Activated naive CD8-positive, alpha-beta T cell treated with anti-CD3 and anti-CD28 coated beads, Interleukin-2, amount 50 U/mL, for 24 hours (primary cell): ENCODE data around the gene RSPH6A.

Source experiments
- ATAC-seq: fragments of 150-1000 bp; cut with Tn5 transposase; one replicate; pipeline ENCODE4 v1.10.0; 2021
- DNase-seq: peaks from one replicate; pipeline ENCODE4 v3.0.0; 2021
- H3K27ac Mint-ChIP-seq: one replicate; pipeline ENCODE4 v1.8.0; 2021; ENCODE audit warnings: mild to moderate bottlenecking, mixed read lengths
- H3K27me3 Mint-ChIP-seq: one replicate; pipeline ENCODE4 v1.8.0; 2021; ENCODE audit warnings: mixed read lengths
- H3K36me3 Mint-ChIP-seq: one replicate; pipeline ENCODE4 v1.8.0; 2021; ENCODE audit warnings: low read depth, mixed read lengths
- H3K4me1 Mint-ChIP-seq: one replicate; pipeline ENCODE4 v1.8.0; 2021; ENCODE audit warnings: mixed read lengths
- H3K4me3 Mint-ChIP-seq: one replicate; pipeline ENCODE4 v1.8.0; 2021; ENCODE audit warnings: mild to moderate bottlenecking, moderate library complexity, mixed read lengths
- H3K9me3 Mint-ChIP-seq: one replicate; pipeline ENCODE4 v1.8.0; 2021; ENCODE audit warnings: mixed read lengths

The RSPH6A gene

GRCh38 chr19:45771311-45771933, 43.7 kb downstream of the RSPH6A start:
- ATAC-seq: no peak
- no peaks in the 10 kb centered on the region for H3K9me3 Mint-ChIP-seq
- H3K27ac Mint-ChIP-seq: no peak overlapping the region
- no peaks in the 10 kb centered on the region for H3K36me3 Mint-ChIP-seq
- H3K4me3 Mint-ChIP-seq: no peak overlapping the region
- no peak for DNase-seq
- peaks cover 10% of the 10 kb centered on the region for H3K27me3 Mint-ChIP-seq
- peaks cover 14% of the 10 kb centered on the region for H3K4me1 Mint-ChIP-seq

GRCh38 chr19:45770192-45771101, 44.7 kb downstream of the RSPH6A start:
- peaks cover 12% of the 10 kb centered on the region for H3K27me3 Mint-ChIP-seq
- no peaks in the 10 kb centered on the region for H3K9me3 Mint-ChIP-seq
- peak overlapping the region; percentile 77 for H3K4me3 Mint-ChIP-seq
- no peak overlapping the region for H3K27ac Mint-ChIP-seq
- no peaks in the 10 kb centered on the region for H3K36me3 Mint-ChIP-seq
- DNase-seq (peak; percentile 92), ATAC-seq (peak; percentile 75)
- H3K4me1 Mint-ChIP-seq: peaks cover 14% of the 10 kb centered on the region

- Mint-ChIP-seq H3K4me3 (peak overlapping the region; percentile 77), H3K4me1 (peaks cover 14% of the 10 kb centered on the region), H3K36me3 (no peaks in the 10 kb centered on the region), H3K9me3 (no peaks in the 10 kb centered on the region), H3K27me3 (peaks cover 16% of the 10 kb centered on the region), H3K27ac (peak overlapping the region; percentile 60)
- peak; percentile 48 for DNase-seq
- ATAC-seq: peak; percentile 24
Measured at GRCh38 chr19:45769821-45770191, 45.3 kb downstream of the RSPH6A start.

GRCh38 chr19:45768984-45769782, 45.9 kb downstream of the RSPH6A start, which contains the start of gene SIX5:
Gene SIX5, minus strand, starts transcription at chr19:45769252. Its CDS starts 408 bp downstream, at chr19:45768844.
- DNase-seq (peak; percentile 98), ATAC-seq (peak; percentile 65)
- Mint-ChIP-seq H3K27me3 (peaks cover 20% of the 10 kb centered on the region), H3K36me3 (no peaks in the 10 kb centered on the region), H3K4me3 (peak within 1 kb of the TSS; percentile 77), H3K4me1 (peaks cover 14% of the 10 kb centered on the region), H3K27ac (peak within 1 kb of the TSS; percentile 60), H3K9me3 (no peaks in the 10 kb centered on the region)

GRCh38 chr19:45768655-45768983, 46.5 kb downstream of the RSPH6A start:
- peak; percentile 57 for DNase-seq
- Mint-ChIP-seq H3K9me3 (no peaks in the 10 kb centered on the region), H3K27me3 (peaks cover 20% of the 10 kb centered on the region), H3K27ac (peak overlapping the region; percentile 60), H3K4me3 (peak overlapping the region; percentile 77), H3K36me3 (no peaks in the 10 kb centered on the region), H3K4me1 (peaks cover 14% of the 10 kb centered on the region)
- ATAC-seq: no peak

GRCh38 chr19:45767881-45768654, 47.0 kb downstream of the RSPH6A start:
- Mint-ChIP-seq H3K36me3 (no peaks in the 10 kb centered on the region), H3K27me3 (peaks cover 20% of the 10 kb centered on the region), H3K4me1 (peaks cover 14% of the 10 kb centered on the region), H3K27ac (no peak overlapping the region), H3K9me3 (no peaks in the 10 kb centered on the region), H3K4me3 (peak overlapping the region; percentile 59)
- DNase-seq: peak; percentile 26
- ATAC-seq: no peak

- H3K27me3 Mint-ChIP-seq: peaks cover 20% of the 10 kb centered on the region
- ATAC-seq (no peak), DNase-seq (no peak)
- H3K4me3 Mint-ChIP-seq: peak overlapping the region; percentile 29
- no peaks in the 10 kb centered on the region for H3K9me3 Mint-ChIP-seq
- no peak overlapping the region for H3K27ac Mint-ChIP-seq
- peaks cover 14% of the 10 kb centered on the region for H3K4me1 Mint-ChIP-seq
- no peaks in the 10 kb centered on the region for H3K36me3 Mint-ChIP-seq
Measured at GRCh38 chr19:45767410-45767880, 47.7 kb downstream of the RSPH6A start.

GRCh38 chr19:45766869-45767346, 48.2 kb downstream of the RSPH6A start:
- Mint-ChIP-seq H3K27ac (no peak overlapping the region), H3K27me3 (peaks cover 16% of the 10 kb centered on the region), H3K36me3 (no peaks in the 10 kb centered on the region), H3K4me3 (no peak overlapping the region), H3K9me3 (no peaks in the 10 kb centered on the region), H3K4me1 (peaks cover 14% of the 10 kb centered on the region)
- ATAC-seq: no peak
- DNase-seq: no peak

GRCh38 chr19:45766296-45766868, 48.7 kb downstream of the RSPH6A start:
- H3K36me3 Mint-ChIP-seq: no peaks in the 10 kb centered on the region
- H3K9me3 Mint-ChIP-seq: no peaks in the 10 kb centered on the region
- peaks cover 14% of the 10 kb centered on the region for H3K4me1 Mint-ChIP-seq
- H3K27me3 Mint-ChIP-seq: peaks cover 15% of the 10 kb centered on the region
- no peak overlapping the region for H3K4me3 Mint-ChIP-seq
- ATAC-seq (no peak), DNase-seq (no peak)
- no peak overlapping the region for H3K27ac Mint-ChIP-seq

- Mint-ChIP-seq H3K27ac (no peak overlapping the region), H3K9me3 (no peaks in the 10 kb centered on the region), H3K4me1 (peaks cover 14% of the 10 kb centered on the region), H3K4me3 (no peak overlapping the region), H3K36me3 (no peaks in the 10 kb centered on the region), H3K27me3 (peaks cover 10% of the 10 kb centered on the region)
- ATAC-seq: no peak
- no peak for DNase-seq
Measured at GRCh38 chr19:45765702-45766295, 49.3 kb downstream of the RSPH6A start.

GRCh38 chr19:45764945-45765701, 50.0 kb downstream of the RSPH6A start:
- no peak for ATAC-seq
- Mint-ChIP-seq H3K4me1 (peaks cover 9% of the 10 kb centered on the region), H3K36me3 (no peaks in the 10 kb centered on the region), H3K9me3 (no peaks in the 10 kb centered on the region), H3K27me3 (peaks cover 10% of the 10 kb centered on the region), H3K27ac (no peak overlapping the region), H3K4me3 (no peak overlapping the region)
- no peak for DNase-seq

GRCh38 chr19:45764475-45764874, 50.6 kb downstream of the RSPH6A start:
- Mint-ChIP-seq H3K9me3 (no peaks in the 10 kb centered on the region), H3K27me3 (peaks cover 11% of the 10 kb centered on the region), H3K27ac (no peak overlapping the region), H3K4me1 (peaks cover 4% of the 10 kb centered on the region), H3K36me3 (no peaks in the 10 kb centered on the region), H3K4me3 (no peak overlapping the region)
- ATAC-seq (no peak), DNase-seq (no peak)
